GM23248 (cell line): ENCODE data around the gene HDAC4. TPM values are rescaled to one million over a fixed set of nuclear protein-coding genes. Genes with fewer than 3 reads are reported as not detected.

ENCODE experiments used
- DNase-seq: peaks from one replicate; pipeline ENCODE4 v3.0.0-alpha.2; 2015
- H2AFZ ChIP-seq: fragments of 200-600 bp; sonication (generic); 2 replicates; pipeline ENCODE4 v1.6.1; 2016; ENCODE audit warnings: antibody characterized with exemption
- H3F3A ChIP-seq: fragments of 200-600 bp; sonication (generic); 2 replicates; pipeline ENCODE4 v1.6.1; 2016; ENCODE audit warnings: mild to moderate bottlenecking, antibody characterized with exemption, mixed run types; ENCODE audit not compliant: insufficient read depth
- H3K27ac ChIP-seq: fragments of 200-600 bp; sonication (generic); 2 replicates; pipeline ENCODE4 v1.5.1; 2016; ENCODE audit warnings: mild to moderate bottlenecking
- H3K27me3 ChIP-seq: fragments of 200-600 bp; sonication (generic); replicated peaks from 2 replicates; pipeline ENCODE4 v1.6.1; 2016; ENCODE audit warnings: mild to moderate bottlenecking; ENCODE audit not compliant: insufficient read depth
- H3K36me3 ChIP-seq: fragments of 200-600 bp; sonication (generic); 2 replicates; pipeline ENCODE4 v1.6.1; 2016; ENCODE audit warnings: low read depth, mild to moderate bottlenecking
- H3K4me1 ChIP-seq: fragments of 200-600 bp; sonication (generic); 2 replicates; pipeline ENCODE4 v1.6.1; 2016; ENCODE audit warnings: mild to moderate bottlenecking; ENCODE audit not compliant: insufficient read depth
- H3K4me2 ChIP-seq: fragments of 200-600 bp; sonication (generic); one replicate; pipeline ENCODE4 v1.6.1; 2016; ENCODE audit warnings: mild to moderate bottlenecking; ENCODE audit not compliant: unreplicated experiment
- H3K4me3 ChIP-seq: fragments of 200-600 bp; sonication (generic); 2 replicates; pipeline ENCODE4 v1.5.1; 2016; ENCODE audit warnings: mild to moderate bottlenecking
- H3K79me2 ChIP-seq: fragments of 200-600 bp; sonication (generic); 2 replicates; pipeline ENCODE4 v1.6.1; 2016; ENCODE audit warnings: mild to moderate bottlenecking; ENCODE audit not compliant: insufficient read depth
- H3K9ac ChIP-seq: fragments of 200-600 bp; sonication (generic); 2 replicates; pipeline ENCODE4 v1.6.1; 2016; ENCODE audit warnings: mild to moderate bottlenecking
- H3K9me2 ChIP-seq: fragments of 200-600 bp; sonication (generic); 2 replicates; pipeline ENCODE4 v1.6.1; 2016; ENCODE audit warnings: mixed run types, mild to moderate bottlenecking, moderate library complexity; ENCODE audit not compliant: insufficient read depth
- H3K9me3 ChIP-seq: fragments of 200-600 bp; sonication (generic); one replicate; pipeline ENCODE4 v1.6.1; 2017; ENCODE audit warnings: low read depth
- H4K20me1 ChIP-seq: fragments of 200-600 bp; sonication (generic); 2 replicates; pipeline ENCODE4 v1.6.0; 2016; ENCODE audit not compliant: insufficient read depth
- EZH2 ChIP-seq: fragments of 200-600 bp; sonication (generic); IDR thresholded peaks from 2 replicates; pipeline ENCODE4 v1.6.1; 2018; ENCODE audit warnings: antibody characterized with exemption, mild to moderate bottlenecking; ENCODE audit not compliant: insufficient read depth, poor library complexity, severe bottlenecking
- EZH2phosphoT487 ChIP-seq: fragments of 200-600 bp; sonication (generic); IDR thresholded peaks from 2 replicates; pipeline ENCODE4 v1.6.1; 2018; ENCODE audit warnings: antibody characterized with exemption, moderate library complexity, mild to moderate bottlenecking, low read depth; ENCODE audit not compliant: insufficient read depth
- WGBS, 2 experiments: methylation state at CpG; one replicate each; pipeline ENCODE4 v1.1.6; 2015 to 2017; ENCODE audit warnings: low lambda C conversion rate in 2 of 2, low coverage in 1 of 2; ENCODE audit errors: missing lambda C conversion rate in 2 of 2; 5-methylcytosine and 5-hydroxymethylcytosine counted together
- in situ Hi-C: fragments of 300-500 bp; cut with MboI; formaldehyde crosslinking; loops from 2 replicates; pipeline ENCODE4 v1.15.0; 2020
- polyA plus RNA-seq: library from polyadenylated mRNA; unstranded; fragments of >200 nt; fragmentation: Nextera tagmentation; extraction: Ambion mirVana; gene quantifications from 2 replicates; pipeline ENCODE4 v1.2.1, GENCODE V29; 2016
- total RNA-seq: library from RNA; depleted of rRNA; stranded (reverse); fragments of >200 nt; shearing (Covaris generic); gene quantifications from 2 replicates; pipeline ENCODE4 v1.2.3, GENCODE V29; 2014

Gene HDAC4
- total and polyA plus RNA-seq, 2 experiments from 2014 or later, result 2.1 to 6.3 TPM

GRCh38 chr2:239215136-239215925, 185.5 kb downstream of the HDAC4 start:
- Histone ChIP-seq H4K20me1 (no peaks in the 10 kb centered on the region), H3K27ac (no peak overlapping the region)

GRCh38 chr2:239214725-239215124, 186.1 kb downstream of the HDAC4 start:
- no peak overlapping the region for H3K27ac ChIP-seq
- in situ Hi-C loops, result no loop called here
- H3K9ac ChIP-seq, result no peak overlapping the region
- peaks cover under 1% of the 10 kb centered on the region; the same call in 1 of the 2 replicates for H3F3A ChIP-seq
- no peaks in the 10 kb centered on the region for H3K4me1 ChIP-seq
- DNase-seq, result no peak
- H2AFZ ChIP-seq, result no peak overlapping the region
- no peak overlapping the region for H3K4me3 ChIP-seq
- H3K79me2 ChIP-seq, result peaks cover 48% of the 10 kb centered on the region
- TF ChIP-seq EZH2 (no peak), EZH2phosphoT487 (no peak)
- WGBS, 2 experiments, result 92 to 94% methylated on average over 9 of the region's 9 CpGs
- H4K20me1 ChIP-seq, result no peaks in the 10 kb centered on the region
- H3K36me3 ChIP-seq, result no peaks in the 10 kb centered on the region
- H3K27me3 ChIP-seq, result no peaks in the 10 kb centered on the region
- H3K4me2 ChIP-seq, result no peak overlapping the region
- no peaks in the 10 kb centered on the region for H3K9me2 ChIP-seq
- H3K9me3 ChIP-seq, result no peaks in the 10 kb centered on the region

More at GRCh38 chr2:239215136-239215925, 185.5 kb downstream of the HDAC4 start:
- Histone ChIP-seq H3K9me2 (no peaks in the 10 kb centered on the region), H3K4me2 (no peak overlapping the region), H3K4me1 (no peaks in the 10 kb centered on the region), H2AFZ (no peak overlapping the region), H3F3A (peaks cover 7% of the 10 kb centered on the region; the same call in 1 of the 2 replicates), H3K27me3 (no peaks in the 10 kb centered on the region), H3K79me2 (peaks cover 53% of the 10 kb centered on the region), H3K36me3 (no peaks in the 10 kb centered on the region), H3K9me3 (no peaks in the 10 kb centered on the region), H3K4me3 (no peak overlapping the region), H3K9ac (no peak overlapping the region)
- WGBS, 2 experiments, result 94 to 95% methylated on average over 23 of the region's 23 CpGs
- TF ChIP-seq EZH2phosphoT487 (no peak), EZH2 (no peak)
- in situ Hi-C loops, result no loop called here
- no peak for DNase-seq

- no peaks in the 10 kb centered on the region for H3K9me2 ChIP-seq
- H3K36me3 ChIP-seq, result no peaks in the 10 kb centered on the region
- no peaks in the 10 kb centered on the region for H4K20me1 ChIP-seq
- H3K9me3 ChIP-seq, result no peaks in the 10 kb centered on the region
- H3F3A ChIP-seq, result no peaks in the 10 kb centered on the region
- no peak for DNase-seq
- H3K4me2 ChIP-seq, result no peak overlapping the region
- TF ChIP-seq EZH2 (no peak), EZH2phosphoT487 (no peak)
- in situ Hi-C loops, result no loop called here
- no peak overlapping the region for H3K4me3 ChIP-seq
- no peak overlapping the region for H2AFZ ChIP-seq
- 94 to 96% methylated on average over 7 of the region's 7 CpGs for WGBS, 2 experiments
- peaks cover 47% of the 10 kb centered on the region for H3K79me2 ChIP-seq
- H3K27ac ChIP-seq, result no peak overlapping the region
- no peak overlapping the region for H3K9ac ChIP-seq
- H3K27me3 ChIP-seq, result no peaks in the 10 kb centered on the region
- H3K4me1 ChIP-seq, result no peaks in the 10 kb centered on the region
These were observed 187.1 kb downstream of the HDAC4 start for GRCh38 chr2:239213643-239214101.

- in situ Hi-C loops, result no loop called here
- TF ChIP-seq EZH2 (no peak), EZH2phosphoT487 (no peak)
- no peaks in the 10 kb centered on the region for H3K36me3 ChIP-seq
- no peak for DNase-seq
- H3K9me2 ChIP-seq, result no peaks in the 10 kb centered on the region
- no peaks in the 10 kb centered on the region for H3F3A ChIP-seq
- no peaks in the 10 kb centered on the region for H3K27me3 ChIP-seq
- H3K79me2 ChIP-seq, result peaks cover 47% of the 10 kb centered on the region
- H3K4me1 ChIP-seq, result no peaks in the 10 kb centered on the region
- H4K20me1 ChIP-seq, result no peaks in the 10 kb centered on the region
- H3K27ac ChIP-seq, result no peak overlapping the region
- WGBS, 2 experiments, result 57% methylated on average over 17 to 19 of the region's 19 CpGs
- H3K9me3 ChIP-seq, result no peaks in the 10 kb centered on the region
- H2AFZ ChIP-seq, result no peak overlapping the region
- no peak overlapping the region for H3K9ac ChIP-seq
- H3K4me3 ChIP-seq, result no peak overlapping the region
- no peak overlapping the region for H3K4me2 ChIP-seq
These were observed 187.7 kb downstream of the HDAC4 start for GRCh38 chr2:239212929-239213642.
